T-cell (primary cell): ENCODE measurements around the gene PDE4DIP. TPM values are rescaled to one million over a fixed set of nuclear protein-coding genes. Genes with fewer than 3 reads are reported as not detected.
A peak's percentile ranks its signal among the peaks of the same experiment; 100 is the strongest.
"Not testable (repeated sequence)": the region's sequence is repeated elsewhere in the genome, so short reads cannot be mapped to it uniquely, and the experiment has no call there.

ENCODE experiments used
- ATAC-seq, 4 experiments: fragments of 200-7000 bp in 3 of 4; fragments of 150-1000 bp in 1 of 4; cut with Tn5 transposase; replicated peaks in 1 of 4; 1 replicate in 3 of 4; 2 replicates in 1 of 4; pipeline ENCODE4 v1.10.0; 2021; ENCODE audit warnings: moderate library complexity in 3 of 4, mild to moderate bottlenecking in 2 of 4, moderate number of reproducible peaks in 1 of 4
- CTCF ChIA-PET, 2 donors: fragments of 300-600 bp; sonication (Branson Sonifier 250); formaldehyde crosslinking; loops; one replicate each; lab custom pipeline; 2022; ENCODE audit warnings: antibody characterized with exemption in 2 of 2; lab: Charles Lee
- POLR2A ChIA-PET, 2 donors: fragments of 300-600 bp; sonication (Branson Sonifier 250); formaldehyde crosslinking; loops; one replicate each; lab custom pipeline; 2022; ENCODE audit warnings: antibody characterized with exemption in 2 of 2; lab: Charles Lee
- DNase-seq, 35 experiments: peaks; one replicate each; pipeline versions ENCODE4 v3.0.0 to v3.0.0-alpha.2; 2013 to 2023
- H3K27ac ChIP-seq: one replicate; pipeline ENCODE4 v1.5.1; 2013; ENCODE audit warnings: low read length
- H3K27me3 ChIP-seq, 2 experiments: replicated peaks in 1 of 2; 1 replicate in 1 of 2; 2 replicates in 1 of 2; pipeline versions ENCODE4 v1.6.1 to v1.7.0; 2013; ENCODE audit warnings: low read length in 1 of 2, mixed read lengths in 1 of 2; ENCODE audit not compliant: control insufficient read depth in 2 of 2, insufficient read depth in 2 of 2; ENCODE audit errors: extremely low read depth in 1 of 2
- H3K36me3 ChIP-seq, 2 donors: 1 replicate in 1 of 2; 2 replicates in 1 of 2; pipeline versions ENCODE4 v1.6.1 to v1.7.0; 2013; ENCODE audit warnings: low read length in 1 of 2; ENCODE audit not compliant: control insufficient read depth in 2 of 2, insufficient read depth in 1 of 2; ENCODE audit errors: extremely low read depth in 1 of 2
- H3K4me1 ChIP-seq, 2 experiments: 1 replicate in 1 of 2; 2 replicates in 1 of 2; pipeline versions ENCODE4 v1.6.1 to v1.7.0; 2013; ENCODE audit warnings: low read length in 2 of 2, mixed read lengths in 1 of 2; ENCODE audit not compliant: insufficient read depth in 2 of 2, control insufficient read depth in 1 of 2; ENCODE audit errors: extremely low read depth in 1 of 2
- H3K4me3 ChIP-seq, 2 donors: 1 replicate in 1 of 2; 2 replicates in 1 of 2; pipeline versions ENCODE4 v1.5.1 to v1.7.0; 2013; ENCODE audit warnings: mild to moderate bottlenecking in 2 of 2, low read length in 1 of 2, moderate library complexity in 1 of 2; ENCODE audit not compliant: control insufficient read depth in 1 of 2; ENCODE audit errors: extremely low read depth in 1 of 2
- H3K9me3 ChIP-seq: 2 replicates; pipeline ENCODE4 v1.7.0; 2013
- H3K27ac Mint-ChIP-seq, 2 donors: one replicate each; pipeline ENCODE4 v1.8.0; 2020 to 2021; ENCODE audit warnings: mild to moderate bottlenecking in 2 of 2, mixed read lengths in 2 of 2
- H3K27me3 Mint-ChIP-seq, 2 donors: one replicate each; pipeline ENCODE4 v1.8.0; 2021 to 2022; ENCODE audit warnings: mixed read lengths in 2 of 2
- H3K36me3 Mint-ChIP-seq: one replicate; pipeline ENCODE4 v1.8.0; 2021; ENCODE audit warnings: mixed read lengths
- H3K4me1 Mint-ChIP-seq, 3 donors: one replicate each; pipeline ENCODE4 v1.8.0; 2020 to 2022; ENCODE audit warnings: mixed read lengths in 3 of 3, mild to moderate bottlenecking in 1 of 3
- H3K4me3 Mint-ChIP-seq, 3 donors: one replicate each; pipeline ENCODE4 v1.8.0; 2020 to 2022; ENCODE audit warnings: mild to moderate bottlenecking in 3 of 3, mixed read lengths in 3 of 3, moderate library complexity in 3 of 3
- H3K9me3 Mint-ChIP-seq, 3 donors: one replicate each; pipeline ENCODE4 v1.8.0; 2020 to 2022; ENCODE audit warnings: mixed read lengths in 3 of 3
- WGBS: methylation state at CpG from one replicate; pipeline ENCODE4 v1.1.5; 2013; ENCODE audit warnings: missing lambda C conversion rate; ENCODE audit not compliant: insufficient coverage; 5-methylcytosine and 5-hydroxymethylcytosine counted together
- total RNA-seq, 35 experiments: library from RNA in 6 of 35; stranded (reverse) in 6 of 35; fragments of 120-200 nt in 1 of 35; gene quantifications; one replicate each; pipeline versions ENCODE4 v1.2.1 to v1.2.4 and lab custom pipeline; 2013 to 2026

The PDE4DIP gene
- total RNA-seq, 5 donors from 2014 or later (not counting 1 experiment from before 2014, with no cell fraction given), result 37.0 to 98.1 (median 71.7) TPM

DNA sequence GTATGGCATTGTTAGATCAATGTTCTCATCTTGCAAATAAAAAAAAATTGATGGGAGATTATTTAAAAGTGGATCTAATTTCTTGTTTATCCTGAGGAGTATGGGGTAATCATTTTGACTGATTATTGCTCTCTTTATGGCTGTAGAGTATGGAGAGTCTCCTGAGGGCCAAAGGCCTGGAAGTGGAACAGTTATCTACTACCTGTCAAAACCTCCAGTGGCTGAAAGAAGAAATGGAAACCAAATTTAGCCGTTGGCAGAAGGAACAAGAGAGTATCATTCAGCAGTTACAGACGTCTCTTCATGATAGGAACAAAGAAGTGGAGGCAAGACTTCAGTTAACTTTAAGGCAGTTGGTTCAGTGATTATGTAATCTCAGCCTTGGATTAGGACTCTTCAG lies 123.4 kb downstream of the PDE4DIP start:
- H3K4me3 Mint-ChIP-seq, H3K36me3 Mint-ChIP-seq, H3K36me3 ChIP-seq, ATAC-seq, H3K27me3 Mint-ChIP-seq, H3K9me3 Mint-ChIP-seq, CTCF ChIA-PET, H3K9me3 ChIP-seq, H3K4me1 Mint-ChIP-seq, POLR2A ChIA-PET, H3K27ac Mint-ChIP-seq, DNase-seq, H3K27ac ChIP-seq, H3K4me1 ChIP-seq, H3K4me3 ChIP-seq, H3K27me3 ChIP-seq: not testable (repeated sequence)
- no CpG with 5 or more reads among the region's 2 CpGs for WGBS

DNA sequence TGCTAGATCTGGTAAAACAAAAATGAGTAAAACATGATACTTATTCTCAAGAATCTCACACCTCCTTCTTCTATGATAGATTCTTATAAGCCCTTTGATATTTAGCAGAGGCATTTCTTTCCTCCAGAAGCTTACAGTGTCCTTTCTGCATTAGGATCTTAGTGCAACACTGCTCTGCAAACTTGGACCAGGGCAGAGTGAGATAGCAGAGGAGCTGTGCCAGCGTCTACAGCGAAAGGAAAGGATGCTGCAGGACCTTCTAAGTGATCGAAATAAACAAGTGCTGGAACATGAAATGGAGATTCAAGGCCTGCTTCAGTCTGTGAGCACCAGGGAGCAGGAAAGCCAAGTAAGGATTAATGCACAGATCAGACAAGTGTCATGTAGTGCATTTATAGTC lies 124.5 kb downstream of the PDE4DIP start:
- ATAC-seq, H3K4me1 Mint-ChIP-seq, H3K27me3 Mint-ChIP-seq, H3K36me3 ChIP-seq, H3K9me3 ChIP-seq, H3K27me3 ChIP-seq, H3K27ac Mint-ChIP-seq, H3K27ac ChIP-seq, H3K4me3 Mint-ChIP-seq, H3K4me1 ChIP-seq, H3K4me3 ChIP-seq, CTCF ChIA-PET, DNase-seq, H3K36me3 Mint-ChIP-seq, H3K9me3 Mint-ChIP-seq, POLR2A ChIA-PET: not testable (repeated sequence)
- no CpG with 5 or more reads among the region's 3 CpGs for WGBS

DNA sequence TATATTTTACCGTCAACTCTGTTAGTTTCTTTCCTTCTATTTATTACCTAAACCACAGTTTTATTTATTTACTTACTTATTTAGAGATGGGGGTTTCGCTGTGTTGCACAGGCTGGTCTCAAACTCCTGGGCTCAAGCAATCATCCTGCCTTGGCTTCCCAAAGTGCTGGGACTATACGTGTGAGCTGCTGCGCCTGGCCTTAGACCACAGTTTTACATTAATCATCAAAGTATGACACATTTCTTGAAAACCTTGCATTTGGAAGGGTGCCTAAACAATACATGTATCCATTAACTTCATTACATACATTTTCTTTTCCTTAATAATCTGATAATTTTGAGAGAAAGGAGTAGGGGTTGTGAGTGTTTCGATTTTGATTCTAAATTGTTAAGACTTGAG lies 124.9 kb downstream of the PDE4DIP start:
- H3K27ac Mint-ChIP-seq, H3K9me3 ChIP-seq, H3K9me3 Mint-ChIP-seq, CTCF ChIA-PET, H3K27me3 Mint-ChIP-seq, H3K27ac ChIP-seq, H3K4me1 ChIP-seq, POLR2A ChIA-PET, H3K36me3 ChIP-seq, H3K4me1 Mint-ChIP-seq, DNase-seq, ATAC-seq, H3K4me3 Mint-ChIP-seq, H3K4me3 ChIP-seq, H3K36me3 Mint-ChIP-seq, H3K27me3 ChIP-seq: not testable (repeated sequence)
- no CpG with 5 or more reads among the region's 5 CpGs for WGBS

DNA sequence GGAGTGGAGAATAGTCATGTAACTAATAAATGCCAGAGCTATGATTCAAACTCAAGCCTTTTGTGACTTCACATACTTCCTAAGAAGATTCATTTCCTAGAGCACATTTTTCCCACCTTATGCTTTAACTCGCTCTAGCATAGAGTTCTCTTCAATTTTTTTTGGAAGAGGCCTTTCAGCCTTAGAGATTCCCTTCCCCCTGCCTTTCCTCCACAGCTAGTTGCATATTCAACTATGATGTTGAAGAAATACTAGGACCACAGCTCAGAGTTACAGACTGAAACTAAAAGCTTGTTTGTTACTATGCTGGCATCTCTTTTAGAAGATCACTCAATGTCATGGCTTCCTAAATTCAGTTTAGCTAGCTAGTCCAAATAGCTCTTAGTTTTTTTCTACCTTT lies 131.2 kb downstream of the PDE4DIP start:
- ATAC-seq, result peak; percentile 38 to 71 (median 45)
- DNase-seq, H3K4me1 ChIP-seq, H3K27ac ChIP-seq, H3K27me3 ChIP-seq, H3K9me3 ChIP-seq, POLR2A ChIA-PET, CTCF ChIA-PET, H3K4me3 ChIP-seq, H3K27me3 Mint-ChIP-seq, H3K9me3 Mint-ChIP-seq: not testable (repeated sequence)
- Mint-ChIP-seq H3K36me3 (peaks cover 38% of the 10 kb centered on the region), H3K27ac (peak overlapping the region; percentile 93 to 94), H3K4me1 (peaks cover 10 to 19% (median 11%) of the 10 kb centered on the region in 3 donors), H3K4me3 (peak overlapping the region; percentile 43 to 69 (median 65))
- no CpG with 5 or more reads among the region's 1 CpG for WGBS
- peaks cover 0 to 25% of the 10 kb centered on the region in 2 donors for H3K36me3 ChIP-seq

DNA sequence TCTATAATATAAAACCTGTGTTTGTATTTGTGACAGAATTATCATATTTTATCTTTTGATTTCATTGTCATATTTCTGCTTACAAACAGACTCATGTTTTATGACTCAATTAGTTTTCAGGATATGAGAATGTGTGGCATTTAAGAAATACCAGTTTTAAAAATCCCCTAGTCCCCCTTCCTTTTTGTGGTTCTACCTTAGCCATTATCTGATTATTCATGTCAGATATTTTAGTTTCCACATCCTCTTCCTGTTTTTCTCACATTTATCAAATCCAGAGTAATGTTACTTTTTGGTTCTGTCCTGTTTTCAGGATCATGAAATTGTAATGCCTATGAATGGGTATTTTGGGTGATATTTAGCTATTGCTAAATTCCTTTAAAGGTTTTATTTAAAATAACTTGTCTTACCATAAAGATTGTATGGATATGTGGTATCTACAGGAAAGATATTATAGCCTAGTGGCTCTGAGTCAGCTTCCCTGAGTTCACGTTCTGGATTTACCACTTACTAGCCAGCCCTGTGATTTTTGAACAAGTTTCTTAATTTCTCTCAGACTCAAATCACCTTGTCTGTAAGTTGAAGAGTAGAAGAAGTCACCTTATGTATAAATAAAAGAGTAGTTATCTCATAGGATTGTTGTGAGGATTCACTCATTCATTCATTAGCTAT lies 131.8 kb downstream of the PDE4DIP start:
- H3K27me3 ChIP-seq, POLR2A ChIA-PET, H3K4me3 ChIP-seq, H3K27ac ChIP-seq, H3K4me1 ChIP-seq, H3K9me3 Mint-ChIP-seq, H3K9me3 ChIP-seq, H3K27me3 Mint-ChIP-seq, CTCF ChIA-PET: not testable (repeated sequence)
- ATAC-seq (peak; percentile 76 to 86 (median 82)), DNase-seq (peak in 1 of 35 experiments; percentile 8)
- Mint-ChIP-seq H3K27ac (peak overlapping the region; percentile 93 to 94), H3K36me3 (peaks cover 43% of the 10 kb centered on the region), H3K4me1 (peaks cover 10 to 19% (median 11%) of the 10 kb centered on the region in 3 donors), H3K4me3 (peak overlapping the region; percentile 49 to 69 (median 65))
- no CpG with 5 or more reads among the region's 1 CpG for WGBS
- peaks cover 0 to 27% of the 10 kb centered on the region in 2 donors for H3K36me3 ChIP-seq

DNA sequence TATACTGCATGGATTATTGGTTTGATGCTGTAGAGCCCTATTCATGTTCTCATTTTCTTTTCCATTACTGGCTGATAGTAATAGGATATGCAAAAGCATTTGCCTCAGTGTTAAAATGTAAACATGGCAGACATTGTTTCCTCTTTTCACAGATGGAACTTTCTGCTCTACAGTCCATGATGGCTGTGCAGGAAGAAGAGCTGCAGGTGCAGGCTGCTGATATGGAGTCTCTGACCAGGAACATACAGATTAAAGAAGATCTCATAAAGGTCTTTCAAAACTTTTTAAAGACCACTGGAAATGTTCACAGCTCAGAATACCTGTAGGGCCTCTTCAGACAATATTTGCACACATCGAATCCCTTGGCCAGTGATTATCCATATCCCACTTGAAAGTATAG lies 133.6 kb downstream of the PDE4DIP start:
- H3K27me3 Mint-ChIP-seq, ATAC-seq, H3K9me3 ChIP-seq, CTCF ChIA-PET, H3K27ac ChIP-seq, H3K9me3 Mint-ChIP-seq, H3K27me3 ChIP-seq, H3K4me3 Mint-ChIP-seq, H3K4me3 ChIP-seq, DNase-seq, H3K4me1 ChIP-seq: not testable (repeated sequence)
- peaks cover 58% of the 10 kb centered on the region for H3K36me3 Mint-ChIP-seq
- 100% methylated on average over 1 of the region's 1 CpG for WGBS
- peaks cover 0 to 32% of the 10 kb centered on the region in 2 donors for H3K36me3 ChIP-seq
- H3K4me1 Mint-ChIP-seq, result peaks cover 10 to 19% (median 11%) of the 10 kb centered on the region in 3 donors
- peak overlapping the region; percentile 2 to 65 for H3K27ac Mint-ChIP-seq
- POLR2A ChIA-PET, result interaction anchor here in 1 of 2 donors (0.6 kb wide), 1 partner anchor 704 kb away, joined by 4 read pairs; no protein-coding TSS in a partner anchor
